Motor neuron (in vitro differentiated cells): Measurements from ENCODE around the gene UMODL1. TPM values are rescaled to one million over a fixed set of nuclear protein-coding genes. Genes with fewer than 3 reads are reported as not detected.

Experiments used
- ATAC-seq, 8 experiments: fragments of 200-7000 bp; cut with Tn5 transposase; replicated peaks in 6 of 8; 2 replicates each; pipeline ENCODE4 v1.8.0; 2021; ENCODE audit warnings: mild to moderate bottlenecking in 8 of 8, moderate library complexity in 8 of 8
- H3K27ac ChIP-seq, 2 donors: fragments of 250-450 bp; sonication (Bioruptor Pico); 2 replicates each; pipeline ENCODE4 v1.9.0; 2021; ENCODE audit warnings: antibody characterized with exemption in 2 of 2, mild to moderate bottlenecking in 2 of 2, moderate library complexity in 1 of 2
- H3K4me1 ChIP-seq, 2 donors: fragments of 250-450 bp; sonication (Bioruptor Pico); replicated peaks in 1 of 2; 2 replicates each; pipeline ENCODE4 v1.6.1; 2021; ENCODE audit warnings: antibody characterized with exemption in 2 of 2, mild to moderate bottlenecking in 2 of 2, moderate library complexity in 1 of 2
- H3K4me3 ChIP-seq, 5 donors: fragments of 250-450 bp; sonication (Bioruptor Pico); 2 replicates each; pipeline ENCODE4 v1.9.0; 2021; ENCODE audit warnings: antibody characterized with exemption in 5 of 5, mild to moderate bottlenecking in 5 of 5, moderate library complexity in 4 of 5
- whole genome bisulfite sequencing, 10 experiments: fragments of 450-650 bp; shearing (Covaris generic); methylation state at CpG; one replicate each; pipeline ENCODE4 v1.0.0; 2022; 5-methylcytosine and 5-hydroxymethylcytosine counted together
- in situ Hi-C, 9 experiments: fragments of 400-800 bp; cut with MboI; loops; one replicate each; pipeline ENCODE4 v1.15.0; 2021; ENCODE audit warnings: low sequenced_read_pairs in 9 of 9, low pct_unique_long_range_greater_than_20kb in 2 of 9; ENCODE audit not compliant: unreplicated experiment in 9 of 9
- total RNA-seq, 8 experiments: library from RNA; unstranded; fragments of 300-600 nt; gene quantifications; 2 replicates each; pipeline versions ENCODE4 v1.2.3 to v1.2.4, GENCODE V29; 2022

Gene UMODL1
- total RNA-seq, 8 experiments from 2014 or later: 0.09 to 0.95 (median 0.31) TPM; not detected in 1

- ATAC-seq: peak in 1 of 8 experiments; percentile 9
- Histone ChIP-seq H3K27ac (no peak overlapping the region), H3K4me3 (no peak overlapping the region), H3K4me1 (peaks cover 3 to 9% of the 10 kb centered on the region in 2 donors)
- 3 to 98% (median 80%) methylated on average over 1 to 7 of the region's 11 CpGs; no CpG with 5 or more reads in 1 of the 10 experiments for WGBS, 10 experiments
- in situ Hi-C loops: no loop called here
These were observed 13.2 kb upstream of the UMODL1 start for GRCh38 chr21:42057851-42058437.

- 64 to 100% (median 89%) methylated on average over 1 to 5 of the region's 11 CpGs; no CpG with 5 or more reads in 6 of the 10 experiments for WGBS, 10 experiments
- in situ Hi-C loops: no loop called here
- no peak overlapping the region for H3K4me3 ChIP-seq
- peaks cover 3 to 17% of the 10 kb centered on the region in 2 donors for H3K4me1 ChIP-seq
- no peak overlapping the region for H3K27ac ChIP-seq
- no peak for ATAC-seq
These were observed 12.4 kb upstream of the UMODL1 start for GRCh38 chr21:42058631-42059111.

GRCh38 chr21:42059141-42059540 is 12.0 kb upstream of the UMODL1 start:
- 0 to 100% (median 80%) methylated on average over 1 to 3 of the region's 9 CpGs; no CpG with 5 or more reads in 4 of the 10 experiments for WGBS, 10 experiments
- Histone ChIP-seq H3K4me1 (peaks cover 3 to 21% of the 10 kb centered on the region in 2 donors), H3K27ac (no peak overlapping the region), H3K4me3 (no peak overlapping the region)
- in situ Hi-C loops: no loop called here
- no peak for ATAC-seq

DNA sequence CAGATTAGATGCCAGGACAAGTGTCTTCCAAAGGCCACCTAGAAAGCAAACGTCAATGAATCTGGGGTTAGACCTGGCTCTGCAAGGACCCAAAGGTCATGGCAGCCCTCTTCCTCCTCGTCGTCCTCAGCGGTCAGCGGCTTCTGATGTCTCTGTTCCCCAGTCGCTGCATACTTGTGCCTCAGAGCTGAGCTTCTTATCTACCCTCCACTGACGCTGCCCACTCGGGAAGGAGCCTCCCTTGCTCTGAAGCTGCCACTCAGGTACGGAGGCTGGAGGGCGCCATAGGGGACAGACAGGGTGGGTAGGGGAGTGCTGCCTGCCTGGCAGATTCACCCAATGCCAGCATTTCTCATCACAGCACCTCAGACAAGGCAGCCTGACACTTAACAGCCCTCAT is 11.4 kb upstream of the UMODL1 start:
- in situ Hi-C loops: no loop called here
- Histone ChIP-seq H3K27ac (no peak overlapping the region), H3K4me1 (peaks cover 3 to 21% of the 10 kb centered on the region in 2 donors), H3K4me3 (no peak overlapping the region)
- ATAC-seq: no peak
- WGBS, 10 experiments: 60 to 100% (median 92%) methylated on average over 1 to 7 of the region's 10 CpGs; no CpG with 5 or more reads in 3 of the 10 experiments

GRCh38 chr21:42060166-42060565 is 11.0 kb upstream of the UMODL1 start:
- H3K4me3 ChIP-seq: no peak overlapping the region
- H3K4me1 ChIP-seq: peaks cover 3 to 21% of the 10 kb centered on the region in 2 donors
- WGBS, 10 experiments: 80 to 100% (median 94%) methylated on average over 1 to 4 of the region's 15 CpGs; no CpG with 5 or more reads in 6 of the 10 experiments
- ATAC-seq: no peak
- in situ Hi-C loops: no loop called here
- H3K27ac ChIP-seq: no peak overlapping the region

GRCh38 chr21:42061195-42061985 is 9.7 kb upstream of the UMODL1 start:
- no peak overlapping the region for H3K4me3 ChIP-seq
- H3K27ac ChIP-seq: no peak overlapping the region
- WGBS, 10 experiments: 64 to 100% (median 87%) methylated on average over 1 to 13 of the region's 20 CpGs; no CpG with 5 or more reads in 3 of the 10 experiments
- ATAC-seq: no peak
- H3K4me1 ChIP-seq: peaks cover 3 to 23% of the 10 kb centered on the region in 2 donors
- in situ Hi-C loops: no loop called here

GRCh38 chr21:42061986-42062235 is 9.2 kb upstream of the UMODL1 start:
- ATAC-seq: no peak
- in situ Hi-C loops: no loop called here
- H3K4me1 ChIP-seq: peaks cover 3 to 25% of the 10 kb centered on the region in 2 donors
- no peak overlapping the region for H3K4me3 ChIP-seq
- no peak overlapping the region for H3K27ac ChIP-seq
- WGBS, 10 experiments: 36 to 100% (median 83%) methylated on average over 1 to 5 of the region's 6 CpGs; no CpG with 5 or more reads in 7 of the 10 experiments

DNA sequence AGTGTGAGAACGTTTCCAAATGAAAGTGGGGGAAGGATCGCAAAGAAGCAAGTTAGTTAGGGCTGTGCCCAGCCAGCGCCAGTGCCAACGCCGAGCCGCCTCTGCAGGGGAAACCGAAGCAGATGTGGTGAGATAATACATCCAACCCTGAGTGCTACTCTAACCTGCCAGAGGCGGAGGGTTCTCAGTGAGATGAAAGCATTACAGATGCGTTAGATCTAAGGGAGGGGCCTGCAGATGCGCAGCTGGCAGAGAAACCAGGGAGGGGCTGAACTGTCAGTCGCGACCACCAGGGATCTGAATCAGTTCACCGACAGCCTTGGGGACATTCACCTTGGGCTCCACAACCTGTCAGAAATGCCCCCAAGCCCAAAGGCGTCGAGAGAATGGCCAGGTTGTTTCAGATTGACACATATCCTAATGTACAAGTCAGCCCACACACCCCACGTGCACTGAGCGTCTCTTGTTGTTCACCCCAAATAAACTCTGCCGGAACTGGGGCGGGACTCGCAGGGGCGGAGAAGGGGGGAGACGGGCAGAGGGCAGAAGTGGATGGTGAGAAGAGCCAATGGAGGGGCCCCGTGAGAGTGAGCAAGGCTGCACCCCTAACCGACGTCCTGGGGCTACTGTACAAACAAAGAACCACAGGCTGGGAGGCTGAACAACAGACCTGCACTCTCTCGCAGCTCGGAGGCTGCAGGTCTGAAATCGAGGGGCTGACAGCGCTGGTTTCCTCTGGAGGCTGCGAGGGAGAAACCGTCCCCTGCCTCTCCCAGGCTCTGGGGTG is 8.7 kb upstream of the UMODL1 start:
- in situ Hi-C loops: no loop called here
- Histone ChIP-seq H3K4me3 (no peak overlapping the region), H3K27ac (no peak overlapping the region), H3K4me1 (peaks cover 3 to 27% of the 10 kb centered on the region in 2 donors)
- WGBS, 10 experiments: 50 to 100% (median 83%) methylated on average over 1 to 5 of the region's 31 CpGs; no CpG with 5 or more reads in 3 of the 10 experiments
- peak in 5 of 8 experiments; percentile 46 to 61 (median 49) for ATAC-seq

GRCh38 chr21:42063191-42063570 is 7.9 kb upstream of the UMODL1 start:
- in situ Hi-C loops: no loop called here
- Histone ChIP-seq H3K4me1 (peaks cover 3 to 34% of the 10 kb centered on the region in 2 donors), H3K27ac (no peak overlapping the region), H3K4me3 (no peak overlapping the region)
- peak in 5 of 8 experiments; percentile 24 to 57 (median 47) for ATAC-seq
- 19 to 100% (median 100%) methylated on average over 1 to 3 of the region's 4 CpGs; no CpG with 5 or more reads in 5 of the 10 experiments for WGBS, 10 experiments

DNA sequence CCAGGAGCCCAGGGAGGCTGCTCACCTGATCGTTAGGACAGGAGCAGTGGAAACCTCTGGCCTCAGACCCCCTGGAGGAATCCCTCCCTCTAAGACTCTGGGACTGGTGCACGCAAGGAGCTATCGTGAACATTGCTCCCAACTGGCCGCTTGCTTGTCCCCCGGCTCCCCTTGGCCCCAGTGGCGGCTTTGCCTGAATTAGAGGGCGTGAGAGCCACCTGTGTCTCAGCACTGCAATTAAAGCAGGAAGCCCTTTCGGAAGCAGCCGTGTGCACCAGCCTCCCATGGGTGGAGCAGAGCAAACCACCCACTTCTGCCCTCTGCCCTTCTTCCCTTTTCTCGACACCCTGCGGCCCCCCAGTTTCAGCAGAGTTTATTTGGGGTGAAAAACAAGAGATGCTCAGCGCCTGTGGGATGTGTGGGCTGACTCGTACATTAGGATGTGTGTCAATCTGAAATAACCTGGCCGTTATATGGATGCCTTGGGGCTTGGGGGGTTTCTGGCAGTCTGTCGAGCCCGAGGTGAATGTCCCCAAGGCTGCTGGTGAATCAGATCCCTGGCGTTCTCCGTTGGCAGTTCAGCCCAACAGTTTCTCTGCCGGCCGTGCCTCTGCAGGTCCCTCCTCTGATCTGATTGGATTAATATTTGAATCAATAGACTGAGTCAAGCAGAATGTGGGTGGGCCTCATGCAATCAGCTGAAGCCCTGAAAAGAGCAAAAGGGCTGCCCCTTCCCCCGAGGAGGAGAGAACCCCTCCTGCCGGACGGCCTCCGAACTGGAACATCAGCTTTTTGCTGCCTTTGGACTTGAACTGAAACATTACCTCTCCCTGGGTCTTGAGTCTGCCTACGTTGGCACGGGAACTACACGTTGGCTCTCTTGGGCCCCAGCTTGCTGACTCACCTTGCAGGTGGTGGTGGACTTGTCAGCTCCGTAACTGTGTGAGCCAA is 7.3 kb upstream of the UMODL1 start:
- Histone ChIP-seq H3K4me1 (peaks cover 3 to 35% of the 10 kb centered on the region in 2 donors), H3K27ac (no peak overlapping the region), H3K4me3 (no peak overlapping the region)
- ATAC-seq: peak in 5 of 8 experiments; percentile 7 to 48 (median 44)
- in situ Hi-C loops: no loop called here
- 65 to 100% (median 82%) methylated on average over 1 to 16 of the region's 28 CpGs; no CpG with 5 or more reads in 2 of the 10 experiments for WGBS, 10 experiments

- 33 to 100% (median 72%) methylated on average over 1 to 4 of the region's 4 CpGs for WGBS, 10 experiments
- H3K4me3 ChIP-seq: no peak overlapping the region
- in situ Hi-C loops: no loop called here
These were observed 4.6 kb upstream of the UMODL1 start for GRCh38 chr21:42066521-42066920.

More at GRCh38 chr21:42066521-42066920, 4.6 kb upstream of the UMODL1 start:
- H3K27ac ChIP-seq: no peak overlapping the region
- peaks cover 9 to 42% of the 10 kb centered on the region in 2 donors for H3K4me1 ChIP-seq
- ATAC-seq: no peak
